K562 (cell line): Measurements from ENCODE around the gene NFATC1. TPM values are rescaled to one million over a fixed set of nuclear protein-coding genes. Genes with fewer than 3 reads are reported as not detected.

Experiments used
- ATAC-seq: fragments of 200-7000 bp; cut with Tn5 transposase; 3 replicates; pipeline ENCODE4 v1.9.1; 2020; ENCODE audit warnings: moderate library complexity
- BruUV-seq: library from RNA; stranded (reverse); fragments of 400-500 nt; replicated peaks from 2 replicates; lab custom pipeline; 2021; lab: Mats Ljungman, UMichigan
- CTCF ChIA-PET: fragments of 300-600 bp; formaldehyde crosslinking; extraction: SDS; loops from one replicate; lab custom pipeline; 2021; ENCODE audit warnings: low intra/inter-chr PET ratio; lab: Yijun Ruan, JAX
- POLR2A ChIA-PET: fragments of 300-600, 350-650 bp; sonication (Branson Sonifier 250); formaldehyde crosslinking; extraction: SDS; loops from one replicate; lab custom pipeline; 2021; ENCODE audit warnings: antibody characterized with exemption, inconsistent platforms; lab: Yijun Ruan, JAX
- DNase-seq, 4 experiments: peaks; one replicate each; pipeline versions ENCODE4 v3.0.0 to v3.0.0-alpha.2; 2011 to 2018; ENCODE audit warnings: low spot score in 3 of 4, mixed read lengths in 3 of 4; ENCODE audit errors: extremely low read depth in 1 of 4
- FAIRE-seq: peaks from 2 replicates; lab custom pipeline; 2011; peaks lifted over from hg19 to GRCh38; lab: Jason Lieb, UNC
- H2AFZ ChIP-seq: 2 replicates; pipeline ENCODE4 v1.6.0; 2011; ENCODE audit warnings: low read depth, low read length, control low read depth, inconsistent platforms
- H3K27ac ChIP-seq: fragments of 200-600 bp; 3 replicates; pipeline ENCODE4 v1.8.0; 2011; ENCODE audit warnings: low read depth, mild to moderate bottlenecking, control low read depth, inconsistent platforms, low read length, moderate library complexity, mixed read lengths; ENCODE audit errors: extremely low read depth
- H3K27me3 ChIP-seq, 2 experiments: fragments of 300-600 bp in 1 of 2; 2 replicates in 1 of 2; 3 replicates in 1 of 2; pipeline versions ENCODE4 v1.6.0 to v1.8.0; 2011; ENCODE audit warnings: inconsistent platforms in 2 of 2, low read length in 2 of 2, mild to moderate bottlenecking in 1 of 2, mixed read lengths in 1 of 2, moderate library complexity in 1 of 2; ENCODE audit not compliant: control insufficient read depth in 2 of 2, insufficient read depth in 2 of 2
- H3K36me3 ChIP-seq: fragments of 300-600 bp; 3 replicates; pipeline ENCODE4 v1.8.0; 2011; ENCODE audit warnings: mild to moderate bottlenecking, low read length, inconsistent platforms; ENCODE audit not compliant: control insufficient read depth, insufficient read depth
- H3K4me1 ChIP-seq, 2 experiments: fragments of 200-600 bp in 1 of 2; replicated peaks in 1 of 2; 2 replicates in 1 of 2; 3 replicates in 1 of 2; pipeline versions ENCODE4 v1.5.1 to v1.8.0; 2011; ENCODE audit warnings: inconsistent platforms in 2 of 2, low read length in 2 of 2, mild to moderate bottlenecking in 1 of 2, mixed read lengths in 1 of 2, moderate library complexity in 1 of 2; ENCODE audit not compliant: control insufficient read depth in 2 of 2, insufficient read depth in 2 of 2
- H3K4me2 ChIP-seq: 2 replicates; pipeline ENCODE4 v1.6.1; 2011; ENCODE audit warnings: low read length, control low read depth, inconsistent platforms, mixed read lengths; ENCODE audit not compliant: insufficient read depth
- H3K4me3 ChIP-seq: fragments of 200-600 bp; sonication (generic), shearing (Covaris generic); 2 replicates; pipeline ENCODE4 v1.5.1; 2016; ENCODE audit warnings: control low read depth, inconsistent platforms
- H3K79me2 ChIP-seq: fragments of 200-600 bp; 3 replicates; pipeline ENCODE4 v1.8.0; 2011; ENCODE audit warnings: low read length, inconsistent platforms; ENCODE audit not compliant: control insufficient read depth, insufficient read depth
- H3K9ac ChIP-seq, 2 experiments: 2 replicates each; pipeline versions ENCODE4 v1.6.0 to v1.6.1; 2011; ENCODE audit warnings: low read depth in 2 of 2, low read length in 2 of 2, control low read depth in 1 of 2, inconsistent platforms in 1 of 2, mild to moderate bottlenecking in 1 of 2, mixed read lengths in 1 of 2; ENCODE audit not compliant: insufficient read depth in 1 of 2
- H3K9me1 ChIP-seq: one replicate; pipeline ENCODE4 v1.6.0; 2011; ENCODE audit warnings: inconsistent platforms, mild to moderate bottlenecking, low read length, moderate library complexity; ENCODE audit not compliant: control insufficient read depth, insufficient read depth
- H3K9me3 ChIP-seq: replicated peaks from 2 replicates; pipeline ENCODE4 v1.5.1; 2011; ENCODE audit warnings: low read depth, low read length, inconsistent platforms; ENCODE audit not compliant: control insufficient read depth, insufficient read depth
- H4K20me1 ChIP-seq: replicated peaks from 2 replicates; pipeline ENCODE4 v1.6.1; 2011; ENCODE audit warnings: low read length, inconsistent platforms, mixed read lengths; ENCODE audit not compliant: control insufficient read depth, insufficient read depth
- ATF1 ChIP-seq, 2 experiments: fragments of 450-650 bp in 1 of 2; IDR thresholded peaks; 2 replicates each; pipeline ENCODE4 v1.6.1; 2016; ENCODE audit warnings: missing compliant biosample characterization in 1 of 2, missing genetic modification characterization in 1 of 2
- CBX3 ChIP-seq, 2 experiments: IDR thresholded peaks; 1 replicate in 1 of 2; 2 replicates in 1 of 2; pipeline ENCODE4 v1.6.1; 2012; ENCODE audit warnings: inconsistent platforms in 2 of 2, low read length in 2 of 2, borderline replicate concordance in 1 of 2, control low read depth in 1 of 2
- ETV6 ChIP-seq, 3 experiments: fragments of 150-350 bp in 1 of 3; sonication (generic) in 1 of 3; formaldehyde crosslinking in 1 of 3; IDR thresholded peaks; 2 replicates each; pipeline versions ENCODE4 v1.6.1 to v1.8.0; 2014 to 2022; ENCODE audit warnings: borderline replicate concordance in 2 of 3, low read depth in 2 of 3, antibody characterized with exemption in 1 of 3, low read length in 1 of 3, mild to moderate bottlenecking in 1 of 3, missing genetic modification reagents in 1 of 3
- HDAC2 ChIP-seq: fragments of 450-650 bp; IDR thresholded peaks from 2 replicates; pipeline ENCODE4 v1.6.1; 2016; ENCODE audit warnings: mild to moderate bottlenecking
- MCM2 ChIP-seq: fragments of 450-650 bp; IDR thresholded peaks from 2 replicates; pipeline ENCODE4 v1.6.1; 2017; ENCODE audit warnings: low read depth, mild to moderate bottlenecking
- NR1H2 ChIP-seq: sonication (generic); formaldehyde crosslinking; IDR thresholded peaks from 2 replicates; pipeline ENCODE4 v1.4.0; 2020; ENCODE audit warnings: mild to moderate bottlenecking, missing genetic modification reagents
- NR2F6 ChIP-seq: fragments of 450-650 bp; formaldehyde crosslinking; IDR thresholded peaks from 2 replicates; pipeline ENCODE4 v1.4.0; 2020; ENCODE audit warnings: mild to moderate bottlenecking
- POLR2B ChIP-seq: fragments of 450-650 bp; IDR thresholded peaks from 2 replicates; pipeline ENCODE4 v1.6.1; 2018; ENCODE audit warnings: low read depth; ENCODE audit not compliant: partially characterized antibody
- RBBP5 ChIP-seq: fragments of 200-600 bp; sonication (generic); IDR thresholded peaks from 2 replicates; pipeline ENCODE4 v1.6.1; 2012; ENCODE audit warnings: borderline replicate concordance, mild to moderate bottlenecking, low read length, control low read depth, inconsistent platforms; ENCODE audit not compliant: insufficient read depth, poor library complexity, severe bottlenecking
- RFX1 ChIP-seq: fragments of 450-650 bp; IDR thresholded peaks from 2 replicates; pipeline ENCODE4 v1.6.1; 2016; ENCODE audit warnings: mild to moderate bottlenecking, moderate library complexity
- SMC3 ChIP-seq: conservative IDR thresholded peaks from 2 replicates; pipeline ENCODE4 v1.6.1; 2011; ENCODE audit warnings: low read depth, low read length, improper control_type of control experiment; ENCODE audit not compliant: insufficient read depth
- ZNF197 ChIP-seq: fragments of 200-800 bp; sonication (Bioruptor generic); IDR thresholded peaks from 2 replicates; pipeline ENCODE4 v1.6.1; 2016; ENCODE audit warnings: low read depth, missing genetic modification characterization, missing compliant biosample characterization
- ZNF212 ChIP-seq: fragments of 450-650 bp; formaldehyde crosslinking; IDR thresholded peaks from 2 replicates; pipeline ENCODE4 v1.4.0; 2020; ENCODE audit warnings: mild to moderate bottlenecking
- ZNF639 ChIP-seq, 2 experiments: fragments of 200-800 bp in 1 of 2; sonication (Bioruptor generic) in 1 of 2; sonication (generic) in 1 of 2; formaldehyde crosslinking in 1 of 2; IDR thresholded peaks in 1 of 2; conservative IDR thresholded peaks in 1 of 2; 2 replicates each; pipeline versions ENCODE4 v1.5.0 to v1.6.1; 2016 to 2020; ENCODE audit warnings: missing compliant biosample characterization in 1 of 2, missing genetic modification characterization in 1 of 2, missing genetic modification reagents in 1 of 2
- WGBS: fragments of 100-300 bp; shearing (Covaris generic); methylation state at CpG from one replicate; pipeline ENCODE4 v1.1.6; 2016; ENCODE audit warnings: low coverage, mixed read lengths; ENCODE audit not compliant: insufficient coverage; ENCODE audit errors: missing lambda C conversion rate; 5-methylcytosine and 5-hydroxymethylcytosine counted together
- in situ Hi-C: fragments of 300-500 bp; cut with MboI; formaldehyde crosslinking; loops from 4 replicates; pipeline ENCODE4 v1.15.0; 2018; ENCODE audit warnings: inconsistent platforms, mixed read lengths
- intact Hi-C: fragments of 100-400 bp; cut with micrococcal nuclease; formaldehyde crosslinking; loops from 2 replicates; pipeline ENCODE4 v1.14.2; 2022
- polyA plus RNA-seq, 8 experiments: library from polyadenylated mRNA; depleted of rRNA in 4 of 8; stranded (reverse) in 5 of 8; unstranded in 3 of 8; fragments of >200 nt; fragmentation: Nextera tagmentation in 2 of 8; fragmentation: Illumina TruSeq in 1 of 8; extraction: Ambion mirVana in 2 of 8; extraction: Trizol in 1 of 8; gene quantifications; 2 replicates each; pipeline versions ENCODE4 v1.2.1 to v1.2.3, GENCODE V29; 2011 to 2014; ENCODE audit warnings: inconsistent platforms in 1 of 8, missing spikeins in 1 of 8
- total RNA-seq, 7 experiments: library from RNA; depleted of rRNA in 6 of 7; stranded (reverse); fragments of >200 nt in 6 of 7; fragmentation: Illumina TruSeq in 2 of 7; extraction: Trizol in 2 of 7; gene quantifications; 2 replicates each; pipeline versions ENCODE4 v1.2.1 to v1.2.3, GENCODE V29; 2011 to 2021; ENCODE audit warnings: low replicate concordance in 1 of 7

NFATC1 gene
- total and polyA plus RNA-seq, 9 of the 15 experiments (the other 6 are each of a cell fraction or from before 2014, with no cell fraction given), result 1.1 to 16.4 (median 2.5) TPM

- no peak for DNase-seq
- no peaks in the 10 kb centered on the region for H3K27me3 ChIP-seq
- in situ Hi-C loops, result no loop called here
- H3K4me3 ChIP-seq, result no peak overlapping the region
- no peak overlapping the region for H3K4me2 ChIP-seq
- no peak for FAIRE-seq
- BruUV-seq, result no TSS peak
- CTCF ChIA-PET, result no interaction called here
- 93% methylated on average over 5 of the region's 10 CpGs for WGBS
- H3K27ac ChIP-seq, result no peak overlapping the region
- H3K9me1 ChIP-seq, result no peaks in the 10 kb centered on the region
- no peak overlapping the region for H3K9ac ChIP-seq
- TF ChIP-seq RFX1, result no peak
- TF ChIP-seq ZNF639 (CRISPR knock-in tag; conservative IDR thresholded peaks at IDR 0.05 in 1 of 2, IDR thresholded peaks at IDR 0.05 in 1 of 2), result no peak
- TF ChIP-seq, all 486 proteins: peak for 0
- intact Hi-C loops, result no loop called here
- H3K36me3 ChIP-seq, result no peaks in the 10 kb centered on the region
- no peak for ATAC-seq
- peaks cover 7 to 40% of the 10 kb centered on the region in 2 experiments; a peak in 4 of 5 replicates for H3K4me1 ChIP-seq
- no peaks in the 10 kb centered on the region for H3K9me3 ChIP-seq
- no peak overlapping the region for H2AFZ ChIP-seq
- H3K79me2 ChIP-seq, result peaks cover 6% of the 10 kb centered on the region; the same call in 2 of the 3 replicates
- H4K20me1 ChIP-seq, result no peaks in the 10 kb centered on the region
- POLR2A ChIA-PET, result no interaction called here
Observed at GRCh38 chr18:79428287-79428686, 32.6 kb downstream of the NFATC1 start.

GRCh38 chr18:79429381-79429780, 33.7 kb downstream of the NFATC1 start:
- DNase-seq, result no peak
- no peaks in the 10 kb centered on the region for H3K27me3 ChIP-seq
- no peak overlapping the region for H2AFZ ChIP-seq
- POLR2A ChIA-PET, result interaction anchor here (0.6 to 1.1 kb wide), 2 partner anchors 12 to 13 kb away, joined by 3 to 4 read pairs; no protein-coding TSS in a partner anchor
- peaks cover 6% of the 10 kb centered on the region; the same call in 2 of the 3 replicates for H3K79me2 ChIP-seq
- WGBS, result 100% methylated on average over 3 of the region's 14 CpGs
- CTCF ChIA-PET, result no interaction called here
- intact Hi-C loops (no loop called here), in situ Hi-C loops (no loop called here)
- H3K4me2 ChIP-seq, result no peak overlapping the region; the same call in 1 of the 2 replicates
- no TSS peak for BruUV-seq
- no peaks in the 10 kb centered on the region for H3K9me1 ChIP-seq
- no peak overlapping the region for H3K27ac ChIP-seq
- no peak overlapping the region for H3K4me3 ChIP-seq
- no peaks in the 10 kb centered on the region for H3K9me3 ChIP-seq
- no peak for FAIRE-seq
- peaks cover 7 to 30% of the 10 kb centered on the region in 2 experiments; a peak in 4 of 5 replicates for H3K4me1 ChIP-seq
- H3K9ac ChIP-seq, result no peak overlapping the region
- H3K36me3 ChIP-seq, result peaks cover 5% of the 10 kb centered on the region; the same call in 1 of the 3 replicates
- H4K20me1 ChIP-seq, result no peaks in the 10 kb centered on the region
- no peak; the same call in 2 of the 3 replicates for ATAC-seq
- TF ChIP-seq POLR2B (no peak), NR1H2 (CRISPR knock-in tag) (no peak), RBBP5 (no peak), ETV6 (IDR thresholded peaks at IDR 0.05; ENCODE audit: borderline replicate concordance in 1 of 2, low read depth in 2 of 2, low read length in 1 of 2) (no peak), ETV6 (CRISPR knock-in tag; IDR thresholded peaks at IDR 0.05; ENCODE audit: borderline replicate concordance) (no peak), SMC3 (no peak), ZNF212 (no peak), NR2F6 (CRISPR knock-in tag) (no peak), MCM2 (no peak), ZNF197 (no peak), HDAC2 (no peak), ATF1 (CRISPR knock-in tag; IDR thresholded peaks at IDR 0.05) (no peak), ATF1 (tag; IDR thresholded peaks at IDR 0.05) (no peak), CBX3 (IDR thresholded peaks at IDR 0.05; ENCODE audit: borderline replicate concordance in 1 of 2, low read length in 2 of 2) (no peak)
